ENCODE data around the gene HIGD1A. TPM values are rescaled to one million over a fixed set of nuclear protein-coding genes. Genes with fewer than 3 reads are reported as not detected.

Gene HIGD1A
- polyA plus RNA-seq, 1 donor from 2014 or later = 350 TPM

- no peaks in the 10 kb centered on the region for H4K20me1 ChIP-seq (ENCODE audit: insufficient read depth)
- no peak overlapping the region for H3K27ac ChIP-seq (ENCODE audit: low read length)
- no peaks in the 10 kb centered on the region for H3K36me3 ChIP-seq (ENCODE audit: insufficient read depth, low read length)
- H3K9me3 ChIP-seq (ENCODE audit: low read length) = no peaks in the 10 kb centered on the region
- no peaks in the 10 kb centered on the region for H3F3A ChIP-seq (ENCODE audit: insufficient read depth, low read length, poor library complexity, severe bottlenecking)
- H3K9ac ChIP-seq (ENCODE audit: low read length) = no peak overlapping the region
- no peak overlapping the region for H2AFZ ChIP-seq (ENCODE audit: low read depth, low read length)
- H3K27me3 ChIP-seq (ENCODE audit: insufficient read depth, low read depth, low read length) = no peaks in the 10 kb centered on the region
- H3K4me2 ChIP-seq (ENCODE audit: low read length) = no peak overlapping the region
- H3K79me2 ChIP-seq (replicated peaks; ENCODE audit: insufficient read depth, low read length) = no peaks in the 10 kb centered on the region
- TF ChIP-seq MXI1 (conservative IDR thresholded peaks at IDR 0.05; ENCODE audit: poor library complexity, severe bottlenecking) (no peak), REST (IDR thresholded peaks at IDR 0.05; ENCODE audit: borderline replicate concordance) (no peak), POLR2AphosphoS5 (IDR thresholded peaks at IDR 0.05) (no peak), EZH2 (IDR thresholded peaks at IDR 0.05; ENCODE audit: borderline replicate concordance, insufficient read depth, low read length, poor library complexity, severe bottlenecking) (no peak), SMC3 (conservative IDR thresholded peaks at IDR 0.05; ENCODE audit: poor library complexity) (no peak), EP300 (conservative IDR thresholded peaks at IDR 0.05; ENCODE audit: poor library complexity, severe bottlenecking) (no peak), RAD21 (conservative IDR thresholded peaks at IDR 0.05) (no peak), TAF1 (IDR thresholded peaks at IDR 0.05; ENCODE audit: low read depth) (no peak)
- TF ChIP-seq, protein P1, sequence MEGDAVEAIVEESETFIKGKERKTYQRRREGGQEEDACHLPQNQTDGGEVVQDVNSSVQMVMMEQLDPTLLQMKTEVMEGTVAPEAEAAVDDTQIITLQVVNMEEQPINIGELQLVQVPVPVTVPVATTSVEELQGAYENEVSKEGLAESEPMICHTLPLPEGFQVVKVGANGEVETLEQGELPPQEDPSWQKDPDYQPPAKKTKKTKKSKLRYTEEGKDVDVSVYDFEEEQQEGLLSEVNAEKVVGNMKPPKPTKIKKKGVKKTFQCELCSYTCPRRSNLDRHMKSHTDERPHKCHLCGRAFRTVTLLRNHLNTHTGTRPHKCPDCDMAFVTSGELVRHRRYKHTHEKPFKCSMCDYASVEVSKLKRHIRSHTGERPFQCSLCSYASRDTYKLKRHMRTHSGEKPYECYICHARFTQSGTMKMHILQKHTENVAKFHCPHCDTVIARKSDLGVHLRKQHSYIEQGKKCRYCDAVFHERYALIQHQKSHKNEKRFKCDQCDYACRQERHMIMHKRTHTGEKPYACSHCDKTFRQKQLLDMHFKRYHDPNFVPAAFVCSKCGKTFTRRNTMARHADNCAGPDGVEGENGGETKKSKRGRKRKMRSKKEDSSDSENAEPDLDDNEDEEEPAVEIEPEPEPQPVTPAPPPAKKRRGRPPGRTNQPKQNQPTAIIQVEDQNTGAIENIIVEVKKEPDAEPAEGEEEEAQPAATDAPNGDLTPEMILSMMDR (IDR thresholded peaks at IDR 0.05; ENCODE audit: poor library complexity, severe bottlenecking) = no peak
- H3K9me2 ChIP-seq (ENCODE audit: insufficient read depth, low read length) = no peaks in the 10 kb centered on the region
- no peak overlapping the region for H3K4me3 ChIP-seq (ENCODE audit: low read length)
Measured at GRCh38 chr3:42736081-42736480, 68.2 kb downstream of the HIGD1A start.

DNA sequence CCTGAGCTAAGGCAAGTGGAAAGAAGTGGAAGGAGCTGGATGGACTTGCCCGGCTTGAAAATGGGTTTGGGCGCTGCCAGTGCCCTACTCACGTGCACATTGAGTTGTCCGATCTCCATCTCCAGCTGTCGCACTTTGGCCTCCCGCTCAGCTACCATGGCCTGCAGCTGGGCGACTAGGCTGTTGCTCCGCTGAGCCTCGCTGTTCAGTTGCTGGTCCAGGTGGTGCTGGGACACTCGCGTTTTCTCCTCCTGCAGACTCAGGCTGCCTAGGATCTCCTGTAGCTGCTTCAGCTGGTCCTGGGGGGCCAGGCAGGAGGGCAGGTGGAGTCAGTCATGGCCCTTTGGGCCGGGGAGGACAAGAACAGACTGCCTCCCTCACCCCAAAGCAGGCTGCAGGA, 68.7 kb downstream of the HIGD1A start:
- Histone ChIP-seq H3F3A (ENCODE audit: insufficient read depth, low read length, poor library complexity, severe bottlenecking) (no peaks in the 10 kb centered on the region), H3K4me3 (ENCODE audit: low read length) (no peak overlapping the region), H3K4me2 (ENCODE audit: low read length) (no peak overlapping the region), H3K79me2 (replicated peaks; ENCODE audit: insufficient read depth, low read length) (no peaks in the 10 kb centered on the region), H3K9me3 (ENCODE audit: low read length) (no peaks in the 10 kb centered on the region), H3K36me3 (ENCODE audit: insufficient read depth, low read length) (no peaks in the 10 kb centered on the region), H3K27ac (ENCODE audit: low read length) (no peak overlapping the region), H3K9me2 (ENCODE audit: insufficient read depth, low read length) (no peaks in the 10 kb centered on the region), H3K27me3 (ENCODE audit: insufficient read depth, low read depth, low read length) (no peaks in the 10 kb centered on the region), H4K20me1 (ENCODE audit: insufficient read depth) (no peaks in the 10 kb centered on the region), H3K9ac (ENCODE audit: low read length) (no peak overlapping the region), H2AFZ (ENCODE audit: low read depth, low read length) (no peak overlapping the region)
- TF ChIP-seq EZH2 (IDR thresholded peaks at IDR 0.05; ENCODE audit: borderline replicate concordance, insufficient read depth, low read length, poor library complexity, severe bottlenecking) = no peak
- TF ChIP-seq TAF1 (IDR thresholded peaks at IDR 0.05; ENCODE audit: low read depth) = no peak
- TF ChIP-seq SMC3 (conservative IDR thresholded peaks at IDR 0.05; ENCODE audit: poor library complexity) = no peak
- TF ChIP-seq, protein P1 (IDR thresholded peaks at IDR 0.05; ENCODE audit: poor library complexity, severe bottlenecking) = no peak
- no peak for TF ChIP-seq EP300 (conservative IDR thresholded peaks at IDR 0.05; ENCODE audit: poor library complexity, severe bottlenecking)
- TF ChIP-seq MXI1 (conservative IDR thresholded peaks at IDR 0.05; ENCODE audit: poor library complexity, severe bottlenecking) = no peak
- TF ChIP-seq POLR2AphosphoS5 (IDR thresholded peaks at IDR 0.05) = no peak
- TF ChIP-seq RAD21 (conservative IDR thresholded peaks at IDR 0.05) = no peak
- TF ChIP-seq REST (IDR thresholded peaks at IDR 0.05; ENCODE audit: borderline replicate concordance) = no peak

All from neural cell (in vitro differentiated cells).